Upper lobe of right lung (tissue), 1 donor: ENCODE data around the gene ENOX1. TPM values are rescaled to one million over a fixed set of nuclear protein-coding genes. Genes with fewer than 3 reads are reported as not detected.

Experiments
- ATAC-seq: fragments of 200-7000 bp; cut with Tn5 transposase; one replicate; pipeline ENCODE4 v1.9.1; 2020; ENCODE audit warnings: mild to moderate bottlenecking, moderate library complexity
- DNase-seq: peaks from one replicate; pipeline ENCODE4 v3.0.0-alpha.2; 2020
- H3K27ac ChIP-seq: fragments of 200-600 bp; one replicate; pipeline ENCODE4 v1.8.0; 2022
- H3K27me3 ChIP-seq: fragments of 200-600 bp; one replicate; pipeline ENCODE4 v1.8.0; 2022; ENCODE audit warnings: mild to moderate bottlenecking
- H3K36me3 ChIP-seq: fragments of 200-600 bp; one replicate; pipeline ENCODE4 v1.8.0; 2022
- H3K4me1 ChIP-seq: fragments of 200-600 bp; one replicate; pipeline ENCODE4 v1.8.0; 2022
- H3K4me3 ChIP-seq: fragments of 200-600 bp; one replicate; pipeline ENCODE4 v1.8.0; 2022; ENCODE audit warnings: mild to moderate bottlenecking
- H3K9me3 ChIP-seq: fragments of 200-600 bp; one replicate; pipeline ENCODE4 v1.8.0; 2022
- CTCF ChIP-seq: fragments of 200-600 bp; IDR thresholded peaks from one replicate; pipeline ENCODE4 v1.8.0; 2022; ENCODE audit warnings: antibody characterized with exemption
- intact Hi-C: fragments of 100-400 bp; cut with DNase I; formaldehyde crosslinking; loops from one replicate; pipeline ENCODE4 v1.11.0; 2022
- total RNA-seq: library from RNA; stranded (reverse); fragmentation: NEBNext Ultra II Directional; extraction: Animal tissue kit (Norgen Biotek cat#: 25700); gene quantifications from one replicate; pipeline ENCODE4 v1.2.1, GENCODE V29; 2021
- donor health status: DM: no; HTN: yes; CAD: no; lungs with severe emphysema.

ENOX1 gene
- total RNA-seq, 1 donor from 2014 or later = 0.69 TPM

DNA sequence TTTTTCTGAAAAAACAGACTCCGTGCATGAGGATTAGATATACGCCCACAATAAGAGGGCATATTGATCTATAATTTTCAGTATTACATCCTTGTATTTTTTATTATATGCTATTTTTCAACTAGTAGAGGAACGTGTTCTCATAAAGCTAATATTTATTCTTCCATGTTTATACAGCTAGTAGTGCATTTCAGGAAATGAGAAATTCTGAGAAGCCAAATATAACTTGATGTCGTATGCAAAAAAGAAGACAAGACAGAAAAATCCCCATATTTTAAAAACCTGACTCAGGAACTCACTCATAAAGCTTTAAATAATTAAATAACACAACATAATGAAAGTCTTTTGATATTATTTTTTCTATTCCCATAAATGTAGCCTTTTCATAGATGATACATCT is 308.6 kb downstream of the ENOX1 start:
- H3K36me3 ChIP-seq = no peaks in the 10 kb centered on the region
- H3K9me3 ChIP-seq = no peaks in the 10 kb centered on the region
- no peaks in the 10 kb centered on the region for H3K27me3 ChIP-seq
- ATAC-seq (no peak), DNase-seq (no peak)
- TF ChIP-seq CTCF = no peak
- H3K4me3 ChIP-seq = no peak overlapping the region
- no peaks in the 10 kb centered on the region for H3K4me1 ChIP-seq
- H3K27ac ChIP-seq = no peak overlapping the region
- intact Hi-C loops = no loop called here

DNA sequence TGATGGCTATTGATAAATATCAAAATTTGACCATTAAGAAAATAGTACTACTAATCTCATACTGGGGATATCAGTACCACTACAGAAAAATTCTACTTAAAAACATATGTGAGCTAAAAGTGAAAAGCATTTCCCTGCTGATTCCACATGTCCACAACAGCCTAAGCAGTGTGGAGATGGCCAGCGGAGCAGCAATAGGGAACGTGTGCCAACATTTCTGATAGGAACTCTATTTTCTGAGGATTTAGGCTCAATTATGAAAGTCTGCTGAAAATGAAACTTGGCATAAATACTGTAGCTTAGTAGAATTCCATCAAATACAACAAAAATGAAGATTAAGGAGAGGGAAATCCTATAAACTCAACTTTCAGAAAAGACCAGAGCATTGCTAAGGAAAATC is 311.6 kb downstream of the ENOX1 start:
- Histone ChIP-seq H3K4me1 (no peaks in the 10 kb centered on the region), H3K9me3 (no peaks in the 10 kb centered on the region), H3K27ac (no peak overlapping the region), H3K36me3 (no peaks in the 10 kb centered on the region), H3K4me3 (no peak overlapping the region), H3K27me3 (no peaks in the 10 kb centered on the region)
- DNase-seq = no peak
- ATAC-seq = no peak
- intact Hi-C loops = no loop called here
- no peak for TF ChIP-seq CTCF

- ATAC-seq (no peak), DNase-seq (no peak)
- Histone ChIP-seq H3K4me3 (no peak overlapping the region), H3K27me3 (no peaks in the 10 kb centered on the region), H3K9me3 (no peaks in the 10 kb centered on the region), H3K4me1 (no peaks in the 10 kb centered on the region), H3K36me3 (no peaks in the 10 kb centered on the region), H3K27ac (no peak overlapping the region)
- TF ChIP-seq CTCF = no peak
- intact Hi-C loops = no loop called here
These were observed 313.3 kb downstream of the ENOX1 start for GRCh38 chr13:43473437-43473836.

DNA sequence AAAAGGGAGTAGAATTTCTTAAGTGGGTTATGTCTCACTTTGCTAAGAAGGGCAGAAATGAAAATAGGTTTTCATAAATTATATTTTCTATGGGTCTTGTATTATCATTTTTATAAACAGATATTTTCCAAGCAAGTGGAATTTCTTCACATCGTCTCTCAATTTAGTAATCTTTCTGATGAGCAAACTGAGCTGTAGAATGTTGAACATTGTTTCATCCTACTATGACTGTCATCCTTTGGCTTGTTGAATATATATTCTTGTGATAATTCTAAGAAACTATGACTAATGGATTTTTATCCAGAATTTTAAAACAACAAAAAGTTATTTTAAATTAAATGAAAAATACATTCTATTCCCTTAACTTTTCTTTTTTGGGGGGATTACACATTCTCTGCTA is 313.8 kb downstream of the ENOX1 start:
- Histone ChIP-seq H3K9me3 (no peaks in the 10 kb centered on the region), H3K4me3 (no peak overlapping the region), H3K27me3 (no peaks in the 10 kb centered on the region), H3K4me1 (no peaks in the 10 kb centered on the region), H3K27ac (no peak overlapping the region), H3K36me3 (no peaks in the 10 kb centered on the region)
- ATAC-seq = no peak
- no peak for DNase-seq
- intact Hi-C loops = no loop called here
- TF ChIP-seq CTCF = no peak

DNA sequence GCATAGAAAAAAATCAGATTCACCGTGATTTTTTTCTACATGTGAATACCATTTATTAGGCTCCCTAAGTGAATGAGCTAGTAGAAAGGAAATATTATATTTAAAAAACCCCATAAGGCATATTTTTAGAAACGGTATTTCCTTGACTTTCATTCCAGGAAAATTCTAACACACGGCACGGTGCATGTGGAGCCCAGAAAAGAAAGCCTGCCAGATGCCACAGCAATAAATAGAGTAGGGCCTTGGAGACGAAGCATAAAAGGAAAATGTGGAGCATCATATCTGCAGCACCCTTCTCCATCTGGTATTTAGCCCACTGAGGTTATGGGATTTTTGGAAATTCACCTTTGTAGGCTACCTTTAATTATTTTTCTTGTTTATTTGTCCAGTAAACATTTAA is 314.4 kb downstream of the ENOX1 start:
- Histone ChIP-seq H3K4me3 (no peak overlapping the region), H3K36me3 (no peaks in the 10 kb centered on the region), H3K27ac (no peak overlapping the region), H3K9me3 (no peaks in the 10 kb centered on the region), H3K4me1 (no peaks in the 10 kb centered on the region), H3K27me3 (no peaks in the 10 kb centered on the region)
- intact Hi-C loops = no loop called here
- ATAC-seq (no peak), DNase-seq (no peak)
- TF ChIP-seq CTCF = no peak

- no peaks in the 10 kb centered on the region for H3K4me1 ChIP-seq
- no peak for TF ChIP-seq CTCF
- no peak overlapping the region for H3K4me3 ChIP-seq
- H3K27me3 ChIP-seq = no peaks in the 10 kb centered on the region
- H3K27ac ChIP-seq = no peak overlapping the region
- H3K36me3 ChIP-seq = no peaks in the 10 kb centered on the region
- H3K9me3 ChIP-seq = no peaks in the 10 kb centered on the region
- DNase-seq (no peak), ATAC-seq (no peak)
- intact Hi-C loops = no loop called here
These were observed 316.2 kb downstream of the ENOX1 start for GRCh38 chr13:43470610-43471009.
